Prostate gland (tissue), 2 donors: ENCODE results near the gene AP3D1. TPM values are rescaled to one million over a fixed set of nuclear protein-coding genes. Genes with fewer than 3 reads are reported as not detected.

Source experiments
- DNase-seq: peaks from one replicate; pipeline ENCODE4 v3.0.0-alpha.2; 2019; ENCODE audit warnings: low spot score
- H3K27ac ChIP-seq, 2 donors: fragments of 200-600 bp; sonication (generic); 2 replicates each; pipeline ENCODE4 v1.5.1; 2017 to 2019
- H3K27me3 ChIP-seq: fragments of 200-600 bp; sonication (generic); replicated peaks from 2 replicates; pipeline ENCODE4 v1.5.1; 2019; ENCODE audit not compliant: insufficient read depth
- H3K36me3 ChIP-seq, 2 donors: fragments of 200-600 bp; sonication (generic); 1 replicate in 1 of 2; 2 replicates in 1 of 2; pipeline versions ENCODE4 v1.5.1 to v1.8.1; 2017 to 2019
- H3K4me1 ChIP-seq: fragments of 200-600 bp; sonication (generic); replicated peaks from 2 replicates; pipeline ENCODE4 v1.5.1; 2019
- H3K4me3 ChIP-seq, 2 donors: fragments of 200-600 bp; sonication (generic); 2 replicates each; pipeline ENCODE4 v1.5.1; 2017 to 2019
- H3K9me3 ChIP-seq: fragments of 200-600 bp; sonication (generic); 2 replicates; pipeline ENCODE4 v1.5.1; 2017
- CTCF ChIP-seq, 4 experiments: fragments of 200-600 bp in 2 of 4; fragments of 450-650 bp in 2 of 4; sonication (generic) in 2 of 4; IDR thresholded peaks; 1 replicate in 3 of 4; 2 replicates in 1 of 4; pipeline ENCODE4 v1.5.1; 2016 to 2019; ENCODE audit warnings: antibody characterized with exemption in 4 of 4, mild to moderate bottlenecking in 2 of 4, moderate library complexity in 2 of 4
- POLR2A ChIP-seq: fragments of 450-650 bp; IDR thresholded peaks from one replicate; pipeline ENCODE4 v1.6.1; 2016; ENCODE audit warnings: antibody characterized with exemption, mild to moderate bottlenecking
- POLR2AphosphoS5 ChIP-seq: sonication (generic); formaldehyde crosslinking; IDR thresholded peaks from one replicate; pipeline ENCODE4 v1.6.1; 2017; ENCODE audit warnings: antibody characterized with exemption
- WGBS: methylation state at CpG from one replicate; pipeline ENCODE4 v1.1.5; 2018; 5-methylcytosine and 5-hydroxymethylcytosine counted together
- intact Hi-C: fragments of 100-400 bp; cut with DNase I; formaldehyde crosslinking; loops from one replicate; pipeline ENCODE4 v1.14.2; 2022
- total RNA-seq, 2 donors: library from RNA; depleted of rRNA; stranded (reverse); fragments of >200 nt; gene quantifications; one replicate each; pipeline ENCODE4 v1.1.0, GENCODE V29; 2016

AP3D1 gene
- total RNA-seq, 2 donors from 2014 or later: 115 to 178 TPM

DNA sequence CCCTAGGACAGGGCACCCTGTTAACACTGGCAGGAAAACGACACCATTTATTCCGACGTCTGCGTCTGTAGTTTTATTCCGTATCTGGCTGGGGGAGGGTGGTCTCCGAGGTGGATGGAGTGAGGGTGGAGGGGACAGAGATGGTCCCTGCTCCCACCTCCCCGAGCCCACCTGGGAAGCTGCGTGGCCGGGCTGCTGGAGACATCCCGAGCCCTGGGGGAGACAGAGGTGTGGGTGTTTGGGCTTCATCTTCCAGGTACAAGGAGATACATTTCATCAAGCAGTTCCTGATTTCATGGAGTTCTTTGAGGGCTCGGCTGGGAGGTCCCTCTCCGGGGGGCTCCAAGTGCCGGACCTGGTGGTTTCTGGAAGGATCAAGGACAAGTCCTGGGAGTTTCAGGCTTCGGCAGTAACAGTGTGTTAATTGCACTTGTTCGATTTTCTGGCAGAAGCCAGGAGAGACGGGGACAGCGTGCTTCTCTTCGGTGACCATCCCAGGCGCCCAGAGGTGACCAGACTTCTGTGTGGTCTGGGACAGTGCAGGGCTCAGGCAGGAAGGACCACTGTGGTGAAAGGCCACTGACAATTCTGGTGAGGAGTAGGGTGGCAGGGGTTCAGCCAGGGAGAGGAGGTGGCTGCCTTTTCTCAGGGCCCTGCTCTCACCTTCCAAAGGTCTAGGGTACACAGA is 80.2 kb downstream of the AP3D1 start:
- peaks cover 4 to 12% of the 10 kb centered on the region in 2 donors for H3K36me3 ChIP-seq
- no peaks in the 10 kb centered on the region for H3K4me1 ChIP-seq
- DNase-seq: no peak
- 80% methylated on average over 19 of the region's 19 CpGs for WGBS
- TF ChIP-seq POLR2AphosphoS5 (no peak), CTCF (IDR thresholded peaks at IDR 0.05) (no peak), POLR2A (no peak)
- peak overlapping the region; percentile 31 to 32 for H3K27ac ChIP-seq
- no peaks in the 10 kb centered on the region for H3K27me3 ChIP-seq
- no peaks in the 10 kb centered on the region for H3K9me3 ChIP-seq
- intact Hi-C loops: no loop called here
- H3K4me3 ChIP-seq: no peak overlapping the region

DNA sequence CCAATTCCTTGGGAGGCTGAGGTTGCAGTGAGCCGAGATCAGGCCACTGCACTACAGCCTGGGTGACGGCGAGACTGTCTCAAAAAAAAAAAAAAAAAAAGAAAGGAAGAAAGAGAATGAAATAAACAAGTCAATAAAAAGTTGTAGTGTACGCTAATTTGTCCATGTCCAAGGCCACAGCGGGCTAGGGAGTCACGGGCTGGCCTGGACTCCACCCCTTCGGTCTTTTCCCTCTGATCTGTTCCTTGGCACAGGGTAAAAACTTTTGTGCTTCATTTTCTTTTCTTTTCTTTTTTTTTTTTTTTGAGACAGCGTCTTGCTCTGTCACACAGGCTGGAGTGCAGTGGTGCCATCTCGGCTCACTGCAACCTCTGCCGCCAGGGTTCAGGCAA is 80.9 kb downstream of the AP3D1 start:
- Histone ChIP-seq H3K4me3 (no peak overlapping the region), H3K27ac (peak overlapping the region; percentile 32 to 57), H3K9me3 (no peaks in the 10 kb centered on the region), H3K27me3 (no peaks in the 10 kb centered on the region), H3K36me3 (peaks cover 4 to 8% of the 10 kb centered on the region in 2 donors), H3K4me1 (no peaks in the 10 kb centered on the region)
- no peak for TF ChIP-seq POLR2A
- TF ChIP-seq POLR2AphosphoS5: peak; percentile 33
- intact Hi-C loops: no loop called here
- 57% methylated on average over 10 of the region's 10 CpGs for WGBS
- no peak for DNase-seq

DNA sequence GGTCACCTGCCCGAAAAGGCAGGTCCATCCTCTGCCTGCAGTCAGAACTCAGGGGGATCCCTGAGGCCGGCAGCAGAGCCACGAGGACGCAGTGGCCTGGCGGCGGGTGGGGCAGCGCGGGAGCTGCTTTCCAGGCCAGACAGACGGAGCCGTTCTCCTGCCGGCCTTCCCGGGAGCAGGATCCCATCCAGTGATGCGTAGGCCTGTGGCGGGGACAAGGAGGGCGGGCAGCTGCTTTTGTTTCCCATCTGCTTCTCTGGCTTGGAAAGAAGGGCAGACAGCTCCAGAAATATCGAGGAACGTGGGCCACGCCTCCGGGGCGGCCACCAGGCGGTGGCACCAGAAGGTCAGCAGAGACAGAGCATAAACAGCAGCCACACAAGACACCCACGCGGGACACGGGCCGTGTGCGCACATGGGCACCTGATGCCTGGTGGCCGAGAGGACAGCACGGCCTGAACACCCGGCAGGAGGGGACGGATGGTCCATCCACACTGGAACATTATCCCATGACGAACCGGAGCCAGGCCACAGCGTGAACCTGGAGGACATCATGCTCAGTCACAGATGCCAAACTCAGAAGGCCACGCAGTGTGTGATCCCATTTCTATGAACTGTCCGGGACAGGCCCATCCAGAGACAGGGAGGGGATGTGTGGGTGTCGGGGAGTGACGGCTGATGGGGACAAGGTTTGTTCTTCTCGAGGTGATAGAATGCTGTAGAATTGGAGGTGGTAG is 86.4 kb downstream of the AP3D1 start:
- Histone ChIP-seq H3K36me3 (no peaks in the 10 kb centered on the region), H3K9me3 (no peaks in the 10 kb centered on the region), H3K4me1 (peaks cover 18% of the 10 kb centered on the region), H3K27ac (peak overlapping the region; percentile 76 to 86), H3K4me3 (no peak overlapping the region), H3K27me3 (no peaks in the 10 kb centered on the region)
- no peak for TF ChIP-seq POLR2A
- TF ChIP-seq CTCF (IDR thresholded peaks at IDR 0.05): peak in 1 of 4 experiments; percentile 49
- peak; percentile 71 for TF ChIP-seq POLR2AphosphoS5
- intact Hi-C loops: loop anchor here (5.0 kb wide), 1 partner anchor 138 kb away; no protein-coding TSS in a partner anchor
- no peak for DNase-seq
- 50% methylated on average over 33 of the region's 38 CpGs for WGBS

DNA sequence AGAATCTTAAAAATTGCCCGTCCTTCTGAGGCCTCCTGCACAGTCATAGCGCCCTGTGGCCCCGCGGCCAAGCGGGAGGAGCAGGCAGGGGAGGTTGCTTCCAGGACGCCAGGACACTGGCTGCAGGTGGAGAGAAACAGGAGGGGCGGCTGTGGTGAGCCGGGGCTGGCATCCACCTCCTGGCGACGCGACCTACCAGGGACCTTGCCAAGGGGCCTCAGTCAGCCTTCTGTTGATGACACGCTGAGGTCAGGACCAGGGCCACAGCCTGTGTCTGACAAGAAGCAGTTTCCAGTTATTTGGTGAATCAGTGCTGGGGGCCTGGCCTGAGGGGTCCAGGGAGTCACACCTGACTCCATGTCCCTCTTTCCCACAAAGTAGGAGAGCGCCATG is 87.0 kb downstream of the AP3D1 start:
- WGBS: 53% methylated on average over 13 of the region's 13 CpGs

More for the DNA sequence above, 87.0 kb downstream of the AP3D1 start:
- Histone ChIP-seq H3K4me1 (peaks cover 24% of the 10 kb centered on the region), H3K36me3 (no peaks in the 10 kb centered on the region), H3K27me3 (no peaks in the 10 kb centered on the region), H3K4me3 (no peak overlapping the region), H3K9me3 (no peaks in the 10 kb centered on the region), H3K27ac (peak overlapping the region; percentile 76 to 86)
- intact Hi-C loops: no loop called here
- TF ChIP-seq CTCF (IDR thresholded peaks at IDR 0.05) (no peak), POLR2AphosphoS5 (no peak), POLR2A (no peak)
- no peak for DNase-seq
